IPS DF 4.7 (cell line): ENCODE measurements around the gene SLC30A9.

Source experiments
- DNase-seq: peaks from one replicate; pipeline ENCODE4 v3.0.0-alpha.2; 2013; ENCODE audit warnings: low spot score; ENCODE audit errors: extremely low read depth

SLC30A9 gene

DNA sequence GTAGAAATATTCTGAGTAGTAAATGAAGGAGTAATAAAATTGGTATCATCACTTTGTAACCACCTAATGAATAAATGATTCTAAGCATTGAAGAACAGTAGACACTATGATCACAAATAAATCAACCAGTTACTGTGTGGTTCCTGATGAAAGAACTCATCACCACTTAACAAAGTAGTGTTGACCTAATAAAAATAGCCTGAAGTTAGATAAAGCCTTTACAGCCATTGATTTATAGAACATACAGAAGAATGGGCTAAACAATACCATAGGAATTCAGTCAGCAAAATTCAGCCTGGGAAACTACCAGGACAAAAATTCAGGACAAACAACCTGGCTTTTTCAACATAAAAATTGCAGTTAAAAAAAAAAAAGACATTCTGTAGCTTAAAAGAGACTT is 9.0 kb downstream of the SLC30A9 start:
- DNase-seq, result no peak

DNA sequence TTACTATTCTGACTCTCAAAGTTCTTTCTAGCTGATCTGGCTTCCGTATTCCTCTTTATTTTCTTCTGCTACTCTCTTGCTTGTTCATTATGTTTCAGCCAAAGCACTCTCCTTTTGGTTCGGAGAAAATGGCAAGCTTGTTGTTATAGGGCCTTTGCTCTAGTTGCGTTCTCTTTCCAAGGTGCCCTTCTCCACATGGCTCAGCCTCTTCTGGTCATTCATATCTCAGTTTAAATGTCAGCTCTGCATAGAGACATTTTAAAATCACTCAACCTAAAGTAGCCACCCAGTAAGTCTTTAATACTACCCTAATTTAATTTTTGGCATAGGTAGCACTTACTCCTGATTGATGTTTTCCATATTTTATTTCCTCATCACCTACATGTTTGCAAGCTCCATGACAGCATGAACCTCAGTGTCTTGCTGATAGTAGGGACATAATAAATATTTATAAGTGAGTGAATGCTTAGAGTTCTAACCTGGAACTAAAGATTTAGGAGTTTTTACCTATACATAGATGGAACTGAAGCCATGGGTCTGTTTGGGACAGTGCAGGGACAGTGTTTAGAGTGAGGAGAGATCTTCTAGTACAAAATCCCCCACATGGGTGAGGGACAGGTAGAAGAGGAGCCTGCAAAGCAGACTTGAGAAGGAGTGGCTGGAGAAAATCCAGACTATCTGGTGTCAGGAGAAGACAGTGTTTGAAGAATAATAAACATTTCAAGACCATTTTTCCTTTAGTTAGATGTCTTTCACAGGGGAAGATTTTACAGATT is 17.9 kb downstream of the SLC30A9 start:
- no peak for DNase-seq

DNA sequence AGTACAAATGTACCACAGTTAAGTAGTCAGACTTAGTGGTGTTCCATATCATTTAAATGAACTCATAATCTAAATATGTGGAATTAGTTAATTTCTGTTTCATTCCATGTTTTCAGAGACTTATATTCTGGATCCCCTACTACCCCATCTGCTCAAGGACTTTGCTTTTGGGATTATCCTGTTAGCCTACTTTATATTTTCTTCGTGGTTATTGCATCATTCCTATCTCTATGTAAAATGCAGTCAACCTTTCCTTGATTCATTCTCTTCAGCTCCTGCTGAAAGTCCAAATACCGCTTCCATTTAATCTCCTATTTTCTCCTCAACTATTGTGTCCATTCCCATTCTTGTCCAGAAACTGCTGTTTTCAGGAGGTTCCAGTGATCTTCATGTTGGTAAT is 25.1 kb downstream of the SLC30A9 start:
- no peak for DNase-seq

DNA sequence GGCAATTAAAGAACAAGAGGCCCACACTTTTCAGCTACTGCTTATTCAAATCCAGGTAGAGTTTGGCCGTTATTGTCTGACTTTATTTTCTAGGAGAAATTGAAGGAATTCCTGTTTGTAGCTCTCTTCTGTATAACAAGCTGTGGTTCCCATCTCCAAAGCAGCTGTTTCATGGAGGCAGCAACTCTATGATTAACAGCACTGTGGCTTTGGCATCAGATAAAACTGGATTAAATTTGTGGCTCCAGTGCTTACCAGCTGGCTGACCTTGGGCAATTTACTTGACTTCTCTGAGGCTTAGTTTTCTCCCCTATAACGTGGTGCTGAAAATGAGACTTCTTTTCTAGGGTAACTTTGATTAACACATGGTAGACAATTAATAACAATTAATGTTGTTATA is 28.1 kb downstream of the SLC30A9 start:
- no peak for DNase-seq

DNA sequence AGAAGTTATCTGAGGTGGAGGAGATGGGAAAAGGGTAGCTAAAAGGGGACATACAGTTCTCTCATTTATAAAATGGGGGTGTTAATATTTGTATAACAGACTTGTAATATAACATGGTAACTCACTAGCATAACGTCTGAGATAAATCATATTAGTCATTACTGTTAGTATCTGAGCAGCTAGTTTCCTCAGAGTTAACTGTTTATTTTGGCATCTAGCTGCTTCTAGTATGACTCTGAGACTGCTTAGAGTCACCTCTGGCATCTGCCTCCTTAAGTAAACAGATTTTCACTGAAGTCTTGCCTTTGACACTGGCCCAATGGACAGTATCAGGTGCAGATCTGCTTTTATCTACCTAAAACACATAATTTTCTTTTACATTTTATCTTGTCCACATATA is 58.1 kb downstream of the SLC30A9 start:
- no peak for DNase-seq

DNA sequence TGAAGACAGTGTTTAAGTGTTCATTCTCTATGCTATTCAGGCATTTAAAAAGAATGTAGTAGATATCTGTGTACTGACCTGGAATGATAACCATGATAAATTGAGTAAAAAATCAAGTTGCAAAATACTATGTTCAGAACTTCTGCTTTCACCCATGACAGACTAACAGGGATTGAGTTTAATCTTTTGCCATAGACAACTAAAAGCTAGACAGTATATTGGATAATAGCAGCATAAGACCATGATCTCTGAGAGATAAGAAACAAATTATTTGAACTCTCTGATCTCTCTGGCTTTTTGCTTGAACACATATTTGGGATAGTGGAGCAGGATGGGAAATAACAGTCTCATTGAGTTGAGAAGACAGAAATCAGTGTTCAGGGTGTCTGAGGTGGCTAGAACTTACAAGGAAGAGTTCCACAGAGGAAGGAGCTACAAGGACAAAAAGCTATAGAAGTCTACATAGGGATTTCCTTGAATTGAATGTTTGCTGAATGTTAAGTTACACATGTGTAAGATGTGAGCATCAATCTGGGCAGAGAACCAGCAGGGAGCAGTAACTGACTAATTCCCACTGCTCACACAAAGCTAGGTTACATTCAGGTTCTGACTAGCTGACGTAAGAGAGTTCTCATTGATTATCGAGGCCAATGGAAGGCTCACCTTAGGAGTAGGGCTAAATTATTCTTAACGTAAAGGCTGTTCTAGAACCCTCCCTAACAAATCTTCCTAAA is 60.4 kb downstream of the SLC30A9 start:
- no peak for DNase-seq

DNA sequence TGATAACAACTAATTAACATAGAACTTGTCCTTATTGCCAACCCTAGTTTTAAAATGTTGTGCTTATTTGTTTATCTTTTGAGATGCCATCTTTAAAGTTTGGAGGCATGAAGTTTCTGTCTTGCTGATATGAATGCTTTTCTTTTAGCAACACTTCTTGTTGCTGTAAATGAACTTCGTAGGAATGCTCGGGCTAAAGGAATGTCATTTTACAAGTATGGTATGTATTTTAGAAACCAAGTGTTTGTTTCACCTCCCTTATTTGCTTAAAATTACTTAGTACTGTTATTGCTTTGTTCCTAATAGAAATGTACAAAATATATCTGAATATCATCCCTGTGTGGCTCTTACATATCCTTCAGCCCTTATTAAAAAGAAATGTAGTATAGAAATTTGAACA is 76.1 kb downstream of the SLC30A9 start:
- no peak for DNase-seq

DNA sequence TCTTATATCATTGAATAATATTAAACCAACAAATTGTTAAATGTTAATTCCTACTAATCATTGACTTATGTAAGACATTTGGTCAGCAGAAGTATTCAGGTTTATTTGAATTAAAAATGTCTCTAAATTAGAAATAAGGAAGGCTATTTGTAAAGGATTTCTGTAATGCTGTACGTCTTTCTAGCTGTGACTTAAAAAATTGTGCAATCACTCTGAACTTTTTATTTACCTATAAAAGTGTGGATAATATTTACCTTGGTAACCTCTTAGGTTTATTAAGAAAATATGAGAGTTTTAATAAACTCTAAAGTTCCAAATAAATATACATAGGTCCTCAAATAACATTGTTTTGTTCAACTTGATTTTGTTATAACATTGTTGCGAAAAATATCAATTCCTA is 76.9 kb downstream of the SLC30A9 start:
- no peak for DNase-seq

DNA sequence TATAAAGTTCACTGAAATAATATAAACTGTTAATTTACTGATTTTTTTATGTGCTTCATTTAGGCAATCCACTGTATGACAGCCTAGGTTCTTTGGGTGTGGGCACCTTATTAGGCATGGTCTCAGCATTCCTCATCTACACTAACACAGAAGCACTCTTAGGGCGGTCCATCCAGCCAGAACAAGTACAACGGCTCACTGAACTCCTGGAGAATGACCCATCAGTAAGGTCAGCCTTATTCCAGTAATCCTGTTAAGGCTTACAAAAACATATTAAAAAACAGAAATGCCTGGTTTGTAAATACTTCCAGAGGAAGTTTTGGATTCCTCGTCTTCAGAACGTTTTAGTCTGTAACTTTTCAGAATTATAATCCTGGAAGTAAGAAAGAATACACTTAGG is 80.1 kb downstream of the SLC30A9 start:
- no peak for DNase-seq

DNA sequence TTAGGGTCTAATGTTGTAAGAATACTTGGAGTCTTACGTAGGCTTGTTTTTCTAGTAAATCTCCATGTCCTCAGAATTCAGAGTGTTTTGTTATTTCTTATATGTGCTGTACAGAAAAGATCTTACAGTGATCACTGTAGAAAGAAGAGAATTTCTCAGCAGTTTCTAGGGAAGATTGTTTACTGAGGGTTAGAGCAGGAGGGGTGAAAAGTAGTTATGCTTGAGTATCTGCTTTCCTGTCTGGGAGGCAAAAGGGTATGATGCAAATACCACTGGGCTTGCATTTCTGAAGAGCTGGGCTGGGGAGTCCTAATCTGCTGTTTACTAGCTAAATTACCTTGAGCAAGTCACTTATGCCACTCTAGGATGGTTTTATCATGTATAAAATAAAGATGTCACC is 84.0 kb downstream of the SLC30A9 start:
- no peak for DNase-seq

DNA sequence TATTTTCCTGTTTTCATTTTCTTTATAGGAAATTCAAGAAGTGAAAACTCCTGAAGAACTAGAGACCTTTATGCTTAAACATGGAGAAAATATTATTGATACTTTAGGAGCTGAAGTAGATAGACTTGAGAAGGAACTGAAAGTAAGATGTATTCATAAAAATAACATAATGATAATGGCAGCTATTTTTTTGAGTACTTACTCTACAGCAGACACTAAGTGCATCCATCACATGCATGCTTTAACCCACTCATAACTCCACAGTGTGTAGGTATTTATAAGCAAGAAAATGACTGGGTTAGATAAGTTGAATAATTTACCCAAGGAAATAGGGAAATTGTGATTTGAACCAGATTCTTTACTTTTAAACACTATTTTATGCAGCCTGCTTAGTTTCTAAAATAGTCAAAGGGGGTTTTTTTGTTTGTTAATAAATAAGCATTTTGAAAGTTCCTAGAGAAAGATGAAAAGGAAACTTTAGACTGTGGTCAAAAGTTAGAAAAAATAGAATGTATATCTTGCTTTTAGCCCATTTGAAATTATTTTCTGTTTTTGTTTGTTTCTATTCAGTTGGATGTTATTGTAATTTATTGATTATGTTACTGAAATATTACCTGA is 88.0 kb downstream of the SLC30A9 start:
- DNase-seq, result no peak

DNA sequence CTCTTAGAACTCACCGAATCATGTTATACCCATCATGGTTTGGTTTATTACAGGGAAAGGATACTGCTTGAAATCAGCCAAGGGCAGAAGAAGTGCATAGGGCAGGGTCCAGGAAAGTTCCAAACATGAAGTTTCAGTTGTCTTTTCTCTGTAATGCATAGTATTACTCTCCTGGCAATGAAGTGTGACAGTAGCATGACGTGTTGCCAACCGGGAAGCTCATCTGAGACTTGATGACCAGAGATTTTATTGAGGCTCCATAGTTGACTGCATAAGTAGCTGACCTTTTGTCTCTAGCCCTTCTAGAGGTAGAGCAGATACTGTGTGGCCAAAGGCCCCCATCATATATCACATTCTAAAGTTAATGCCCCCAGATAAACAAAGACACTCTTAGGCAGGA is 90.0 kb downstream of the SLC30A9 start:
- DNase-seq, result no peak

DNA sequence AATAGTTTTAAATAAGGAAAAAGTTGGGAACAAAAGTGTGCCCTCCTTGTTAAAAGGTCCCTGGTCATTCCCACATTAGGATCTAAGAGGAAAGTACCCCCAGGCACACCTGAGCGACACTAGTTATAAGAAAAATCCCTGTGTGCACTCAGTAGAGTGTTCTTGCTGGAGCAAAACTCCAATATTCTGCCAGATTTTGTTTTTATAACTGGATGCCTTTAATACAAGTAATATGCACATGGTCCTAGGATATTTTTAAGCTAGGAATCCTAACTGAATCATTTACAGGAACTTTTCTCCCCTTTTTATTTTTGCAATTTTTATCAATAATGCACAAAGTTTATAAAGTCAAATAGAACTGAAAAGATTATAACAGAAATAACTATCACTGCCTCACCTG is 93.5 kb downstream of the SLC30A9 start:
- DNase-seq, result no peak

DNA sequence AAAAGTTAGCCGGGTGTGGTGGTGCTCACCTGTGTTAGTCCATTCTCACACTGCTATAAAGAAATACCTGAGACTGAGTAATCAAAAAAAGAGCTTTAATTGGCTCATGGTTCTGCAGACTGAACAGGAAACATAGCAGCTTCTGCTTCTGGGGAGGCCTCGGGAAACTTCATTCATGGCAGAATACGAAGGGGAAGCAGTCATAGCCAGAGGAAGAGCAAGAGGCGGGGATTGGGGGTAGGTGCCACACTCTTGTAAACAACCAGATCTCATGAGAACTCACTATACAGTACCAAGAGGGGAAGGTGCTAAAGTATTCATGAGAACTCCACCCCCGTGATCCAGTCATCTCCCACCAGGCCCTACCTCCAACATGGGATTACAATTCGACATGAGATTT is 98.1 kb downstream of the SLC30A9 start:
- no peak for DNase-seq

DNA sequence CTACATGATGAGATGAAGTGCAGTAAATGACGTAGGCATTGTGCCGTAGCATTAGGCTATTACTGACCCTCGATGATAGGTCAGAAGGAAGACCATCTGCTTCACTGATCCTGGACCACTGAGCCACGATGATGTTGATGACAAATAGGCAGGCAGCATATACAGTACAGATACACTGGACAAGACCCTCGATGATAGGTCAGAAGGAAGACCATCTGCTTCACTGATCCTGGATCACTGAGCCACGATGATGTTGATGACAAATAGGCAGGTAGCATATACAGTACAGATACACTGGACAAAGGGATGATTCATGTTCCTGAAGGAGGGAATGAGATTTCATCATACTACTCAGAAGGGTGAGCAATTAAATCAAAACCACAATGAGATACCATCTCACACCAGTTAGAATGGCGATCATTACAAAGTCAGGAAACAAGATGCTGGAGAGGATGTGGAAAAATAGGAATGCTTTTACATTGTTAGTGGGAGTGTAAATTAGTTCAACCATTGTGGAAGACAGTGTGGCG is 111.2 kb downstream of the SLC30A9 start:
- DNase-seq, result no peak

DNA sequence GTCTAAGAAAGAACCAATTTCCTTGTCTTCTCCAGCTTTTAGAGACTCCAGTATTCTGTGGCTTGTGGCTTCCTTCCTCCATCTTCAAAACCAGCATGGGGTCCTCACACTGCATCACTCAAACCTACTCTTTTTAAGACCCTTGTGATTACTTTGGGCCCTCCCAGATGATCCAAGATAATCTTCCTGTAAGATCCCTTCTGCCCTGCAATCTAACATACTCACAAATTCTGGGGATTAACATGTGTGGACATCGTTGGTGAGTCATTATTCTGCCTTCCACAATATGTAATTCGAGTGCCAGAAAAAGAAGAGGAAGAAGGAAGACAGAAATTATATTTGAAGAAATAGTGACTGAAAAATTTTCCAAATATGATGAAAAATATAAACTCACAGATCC is 114.2 kb downstream of the SLC30A9 start:
- no peak for DNase-seq

DNA sequence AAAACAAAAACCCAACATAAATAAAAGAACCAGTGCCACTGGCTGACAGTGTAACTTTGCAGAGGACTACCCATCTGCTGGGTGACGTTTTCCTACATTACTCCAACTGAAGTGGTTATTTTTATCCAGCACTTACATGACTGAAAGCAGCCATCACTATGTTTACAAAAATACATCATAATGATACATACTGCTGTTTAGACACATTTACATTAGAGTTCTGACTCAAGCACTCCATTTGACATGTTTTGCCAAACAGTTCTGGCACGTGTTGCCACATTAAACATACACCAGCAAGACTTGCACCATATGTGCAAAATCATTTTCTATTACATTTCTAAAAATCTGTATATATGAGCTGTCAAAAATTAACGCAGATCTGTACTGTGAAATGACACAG is 122.5 kb downstream of the SLC30A9 start:
- no peak for DNase-seq

DNA sequence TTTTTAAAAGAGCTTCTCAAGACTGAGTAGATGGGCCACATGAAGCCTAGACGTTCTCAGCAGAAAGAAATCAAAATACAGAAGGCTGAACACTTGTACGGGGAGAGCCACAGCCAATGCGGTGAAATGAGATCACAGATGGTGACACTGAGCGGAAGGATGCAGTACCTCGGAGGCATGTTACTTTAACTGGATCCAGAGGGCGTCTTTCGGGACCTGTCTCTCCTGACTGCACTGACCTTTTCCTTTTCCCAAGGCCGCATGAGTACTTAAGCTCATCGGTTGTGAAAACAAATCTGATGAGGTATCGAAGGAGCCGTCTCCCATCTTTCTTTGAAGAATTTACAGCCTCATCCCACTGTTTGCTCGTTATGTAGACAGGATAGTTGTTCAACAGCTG is 129.6 kb downstream of the SLC30A9 start:
- DNase-seq, result no peak

DNA sequence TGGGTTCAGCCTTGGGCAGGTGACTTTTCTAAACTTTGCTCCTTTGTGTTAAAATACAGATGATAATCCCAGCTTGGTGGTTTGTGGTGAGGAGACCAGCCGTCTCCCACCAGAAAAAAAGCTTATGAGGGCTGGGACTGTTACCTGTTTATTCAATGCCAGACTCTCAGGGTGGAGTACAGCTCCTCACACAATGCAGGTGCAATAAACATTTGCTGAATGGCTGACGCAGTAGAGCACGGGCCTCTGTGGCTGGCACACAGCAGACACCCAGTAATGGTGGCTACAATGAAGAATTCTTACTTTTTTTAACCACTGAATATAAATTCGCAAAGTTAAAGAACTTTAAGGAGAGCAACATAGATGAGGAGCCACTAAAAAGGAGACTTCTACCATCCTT is 131.9 kb downstream of the SLC30A9 start:
- DNase-seq, result no peak

DNA sequence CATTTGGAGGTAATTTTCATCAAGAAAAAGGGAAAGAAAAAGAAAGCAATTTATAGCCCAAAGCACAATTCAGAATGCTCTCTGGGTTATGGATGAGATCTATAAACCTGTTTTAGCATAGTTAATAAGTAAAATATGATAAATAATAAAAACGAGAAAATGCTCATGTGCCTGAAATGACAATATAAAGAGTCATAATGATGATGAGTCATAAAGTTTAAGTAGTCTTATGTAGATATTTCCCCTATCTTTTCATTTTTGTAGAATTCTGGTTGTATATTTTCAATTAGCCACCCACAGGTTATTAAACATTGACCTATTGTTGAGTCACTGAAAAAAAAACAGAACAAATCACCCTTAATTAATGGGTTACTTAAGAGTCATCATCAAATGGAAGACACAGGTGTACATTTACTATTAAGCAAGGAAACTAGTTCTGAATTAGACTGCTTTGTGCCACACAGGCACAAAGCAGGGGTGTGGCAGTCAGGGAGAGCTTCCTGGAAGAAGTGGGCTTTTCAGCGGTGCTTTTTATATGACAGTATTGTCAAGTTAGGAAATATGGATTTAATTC is 132.8 kb downstream of the SLC30A9 start:
- DNase-seq, result no peak

DNA sequence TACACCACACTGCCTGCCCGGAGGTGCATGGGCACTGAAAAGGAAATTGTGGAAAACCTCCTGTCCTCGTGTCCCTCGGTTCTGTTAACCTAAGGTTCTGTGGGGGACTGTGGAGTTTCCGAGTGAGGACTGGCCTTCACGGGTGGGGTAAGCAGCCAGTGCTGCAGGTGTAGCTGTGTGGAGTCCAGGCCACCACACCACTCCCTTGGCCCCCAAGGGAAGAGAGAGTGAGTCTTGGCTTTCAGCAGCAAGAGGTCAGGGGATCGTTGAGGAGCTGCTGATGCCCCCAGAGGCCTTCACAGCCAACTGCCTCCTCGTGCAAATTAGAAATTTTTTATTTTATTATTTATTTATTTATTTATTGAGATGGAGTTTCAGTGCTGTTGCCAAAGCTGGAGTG is 141.8 kb downstream of the SLC30A9 start:
- DNase-seq, result no peak

DNA sequence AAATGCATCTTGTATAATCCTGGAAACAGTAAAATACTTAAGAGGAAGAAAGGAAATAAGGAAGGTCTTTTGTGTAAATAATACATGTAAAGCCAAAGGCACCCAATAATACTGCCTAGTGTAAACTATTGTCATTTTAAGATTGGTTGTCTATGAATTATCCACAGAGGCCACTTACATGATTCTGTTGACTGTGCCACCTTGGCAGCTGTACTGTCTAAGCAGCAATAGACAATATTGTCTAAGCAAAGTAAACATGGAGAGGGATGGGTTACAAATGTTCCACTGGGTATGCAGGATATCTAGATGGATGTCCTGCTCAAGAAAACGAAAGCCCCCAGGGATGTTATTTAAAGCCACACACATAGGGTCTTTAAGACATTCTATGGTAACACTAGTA is 142.7 kb downstream of the SLC30A9 start:
- no peak for DNase-seq
